CD4-positive, alpha-beta T cell (primary cell): ENCODE measurements around the gene C2CD4C. TPM values are rescaled to one million over a fixed set of nuclear protein-coding genes. Genes with fewer than 3 reads are reported as not detected.

Source experiments
- ATAC-seq: fragments of 200-7000 bp; cut with Tn5 transposase; one replicate; pipeline ENCODE4 v1.10.0; 2022; ENCODE audit warnings: mild to moderate bottlenecking; ENCODE audit not compliant: poor library complexity
- CTCF ChIA-PET: fragments of 350-600 bp; sonication (Branson Sonifier 250); formaldehyde crosslinking; loops from one replicate; lab custom pipeline; 2021; ENCODE audit warnings: antibody characterized with exemption, inconsistent platforms; lab: Charles Lee
- POLR2A ChIA-PET: fragments of 350-600 bp; sonication (Branson Sonifier 250); formaldehyde crosslinking; loops from one replicate; lab custom pipeline; 2021; ENCODE audit warnings: antibody characterized with exemption, inconsistent platforms; lab: Charles Lee
- DNase-seq, 14 experiments: peaks; one replicate each; pipeline ENCODE4 v3.0.0-alpha.2; 2013 to 2020; ENCODE audit warnings: mixed read lengths in 2 of 14
- H3K27ac ChIP-seq, 2 donors: one replicate each; pipeline versions ENCODE4 v1.5.1 to v1.7.0; 2013; ENCODE audit warnings: low read length in 2 of 2, low read depth in 1 of 2, mild to moderate bottlenecking in 1 of 2
- H3K27me3 ChIP-seq, 2 experiments: 1 replicate in 1 of 2; 2 replicates in 1 of 2; pipeline versions ENCODE4 v1.6.1 to v1.7.0; 2013; ENCODE audit warnings: low read length in 2 of 2, control low read depth in 1 of 2, mild to moderate bottlenecking in 1 of 2, moderate library complexity in 1 of 2; ENCODE audit not compliant: insufficient read depth in 2 of 2, control insufficient read depth in 1 of 2
- H3K36me3 ChIP-seq: one replicate; pipeline ENCODE4 v1.6.1; 2013; ENCODE audit warnings: low read length, control low read depth; ENCODE audit not compliant: insufficient read depth
- H3K4me1 ChIP-seq: one replicate; pipeline ENCODE4 v1.6.1; 2013; ENCODE audit warnings: low read length, control low read depth; ENCODE audit not compliant: insufficient read depth
- H3K4me3 ChIP-seq: one replicate; pipeline ENCODE4 v1.5.1; 2013; ENCODE audit warnings: mild to moderate bottlenecking, low read length, moderate library complexity
- H3K9me3 ChIP-seq, 2 experiments: 1 replicate in 1 of 2; 2 replicates in 1 of 2; pipeline versions ENCODE4 v1.6.1 to v1.7.0; 2013; ENCODE audit warnings: low read length in 2 of 2, mild to moderate bottlenecking in 2 of 2, control low read depth in 1 of 2, moderate library complexity in 1 of 2; ENCODE audit not compliant: control insufficient read depth in 1 of 2, insufficient read depth in 1 of 2
- H3K27ac Mint-ChIP-seq: one replicate; pipeline ENCODE4 v1.8.0; 2020; ENCODE audit warnings: mixed read lengths
- H3K27me3 Mint-ChIP-seq: one replicate; pipeline ENCODE4 v1.8.0; 2021; ENCODE audit warnings: mixed read lengths
- H3K36me3 Mint-ChIP-seq: one replicate; pipeline ENCODE4 v1.8.0; 2021; ENCODE audit warnings: low read depth, mixed read lengths
- H3K4me1 Mint-ChIP-seq: one replicate; pipeline ENCODE4 v1.8.0; 2021; ENCODE audit warnings: low read depth, mixed read lengths
- H3K4me3 Mint-ChIP-seq: one replicate; pipeline ENCODE4 v1.8.0; 2020; ENCODE audit warnings: mild to moderate bottlenecking, mixed read lengths
- H3K9me3 Mint-ChIP-seq: one replicate; pipeline ENCODE4 v1.8.0; 2020; ENCODE audit warnings: mixed read lengths
- CTCF ChIP-seq: fragments of 200-600 bp; IDR thresholded peaks from one replicate; pipeline ENCODE4 v1.8.0; 2022; ENCODE audit warnings: antibody characterized with exemption, mild to moderate bottlenecking
- intact Hi-C, 2 experiments: fragments of 100-400 bp; cut with DNase I in 1 of 2; cut with micrococcal nuclease in 1 of 2; formaldehyde crosslinking; loops; one replicate each; pipeline versions ENCODE4 v1.15.1 to v1.9.0; 2023 to 2025; cut with DNase I, micrococcal nuclease
- total RNA-seq, 174 experiments: library from RNA in 2 of 174; stranded (reverse) in 2 of 174; gene quantifications; one replicate each; pipeline ENCODE4 v1.2.3 and lab custom pipeline; 2021 to 2026

The C2CD4C gene
- total RNA-seq, 2 experiments from 2014 or later: not detected

GRCh38 chr19:410243-410781 lies 1.4 kb upstream of the C2CD4C start:
- no peak for ATAC-seq
- POLR2A ChIA-PET: no interaction called here
- TF ChIP-seq CTCF: no peak

GRCh38 chr19:409516-410242 lies 732 bp upstream of the C2CD4C start:
- ChIA-PET POLR2A (no interaction called here), CTCF (interaction anchor here (2.9 kb wide), 1 partner anchor 101 kb away, joined by 8 read pairs; no protein-coding TSS in a partner anchor)
- no peak overlapping the region for H3K27ac Mint-ChIP-seq
- intact Hi-C loops: no loop called here
- H3K4me1 Mint-ChIP-seq: peaks cover 8% of the 10 kb centered on the region
- H3K4me3 Mint-ChIP-seq: peak overlapping the region; percentile 89
- Histone ChIP-seq H3K36me3 (no peaks in the 10 kb centered on the region), H3K4me3 (peak overlapping the region; percentile 33), H3K27me3 (peaks cover 43 to 47% of the 10 kb centered on the region in 2 experiments), H3K9me3 (peaks cover 0 to 19% of the 10 kb centered on the region in 2 experiments), H3K27ac (no peak overlapping the region), H3K4me1 (peaks cover 23% of the 10 kb centered on the region)
- H3K36me3 Mint-ChIP-seq: no peaks in the 10 kb centered on the region
- ATAC-seq: peak; percentile 32
- H3K27me3 Mint-ChIP-seq: peaks cover 22% of the 10 kb centered on the region
- DNase-seq: peak in 2 of 14 experiments; percentile 11 to 19
- no peaks in the 10 kb centered on the region for H3K9me3 Mint-ChIP-seq
- TF ChIP-seq CTCF: no peak

More at GRCh38 chr19:410243-410781, 1.4 kb upstream of the C2CD4C start:
- Mint-ChIP-seq H3K9me3 (no peaks in the 10 kb centered on the region), H3K36me3 (no peaks in the 10 kb centered on the region), H3K4me1 (peaks cover 8% of the 10 kb centered on the region), H3K27me3 (peaks cover 19% of the 10 kb centered on the region), H3K4me3 (no peak overlapping the region), H3K27ac (no peak overlapping the region)
- Histone ChIP-seq H3K4me1 (peaks cover 23% of the 10 kb centered on the region), H3K27ac (no peak overlapping the region), H3K27me3 (peaks cover 43 to 50% of the 10 kb centered on the region in 2 experiments), H3K36me3 (no peaks in the 10 kb centered on the region), H3K4me3 (no peak overlapping the region), H3K9me3 (peaks cover 0 to 19% of the 10 kb centered on the region in 2 experiments)
- CTCF ChIA-PET: interaction anchor here (2.9 kb wide), 1 partner anchor 100 kb away, joined by 8 read pairs; no protein-coding TSS in a partner anchor
- no peak for DNase-seq
- intact Hi-C loops: no loop called here

GRCh38 chr19:408441-408901 lies 476 bp downstream of the C2CD4C start:
- no peak for ATAC-seq

More at GRCh38 chr19:408441-408901, 476 bp downstream of the C2CD4C start:
- H3K9me3 Mint-ChIP-seq: no peaks in the 10 kb centered on the region
- POLR2A ChIA-PET: no interaction called here
- H3K36me3 Mint-ChIP-seq: no peaks in the 10 kb centered on the region
- intact Hi-C loops: no loop called here
- Histone ChIP-seq H3K4me3 (peak overlapping the region; percentile 35), H3K36me3 (no peaks in the 10 kb centered on the region), H3K27me3 (peaks cover 39 to 47% of the 10 kb centered on the region in 2 experiments), H3K4me1 (peaks cover 23% of the 10 kb centered on the region), H3K9me3 (peaks cover 0 to 20% of the 10 kb centered on the region in 2 experiments), H3K27ac (no peak overlapping the region)
- DNase-seq: no peak
- H3K27me3 Mint-ChIP-seq: peaks cover 25% of the 10 kb centered on the region
- CTCF ChIA-PET: interaction anchor here (2.9 kb wide), 1 partner anchor 102 kb away, joined by 8 read pairs; no protein-coding TSS in a partner anchor
- no peak overlapping the region for H3K4me3 Mint-ChIP-seq
- TF ChIP-seq CTCF: no peak
- no peak overlapping the region for H3K27ac Mint-ChIP-seq
- peaks cover 8% of the 10 kb centered on the region for H3K4me1 Mint-ChIP-seq
